ENCODE measurements around the gene RSPO4.

GRCh38 chr20:1015181-1015580 lies 13.1 kb upstream of the RSPO4 start:
- TF ChIP-seq EZH2 (IDR thresholded peaks at IDR 0.05; ENCODE audit: borderline replicate concordance, low read length) (no peak), CTCF (conservative IDR thresholded peaks at IDR 0.05 in 1 of 2, IDR thresholded peaks at IDR 0.05 in 1 of 2; ENCODE audit: extremely low read depth in 1 of 2, insufficient read depth in 1 of 2, low read depth in 1 of 2, low read length in 2 of 2) (no peak)

Data from mammary epithelial cell (primary cell).